ENCODE results near the gene GALNT3. TPM values are rescaled to one million over a fixed set of nuclear protein-coding genes. Genes with fewer than 3 reads are reported as not detected.

Gene GALNT3
- total and polyA plus RNA-seq, 2 of the 8 experiments (the other 6 are each of a cell fraction or from before 2014, with no cell fraction given): 3.4 to 23.6 TPM

GRCh38 chr2:165762723-165763122 is 31.3 kb downstream of the GALNT3 start (continued):
- no peak for TF ChIP-seq CBX5 (IDR thresholded peaks at IDR 0.05; ENCODE audit: low read depth, low read length)
- TF ChIP-seq ATF3 (IDR thresholded peaks at IDR 0.05; ENCODE audit: insufficient read depth, low read depth, low read length): no peak
- no peak for TF ChIP-seq ZNF274 (IDR thresholded peaks at IDR 0.05; ENCODE audit: borderline replicate concordance, extremely low read depth, low read length)
- no peak for TF ChIP-seq JUN (IDR thresholded peaks at IDR 0.05; ENCODE audit: low read depth, low read length)
- no peak for TF ChIP-seq CEBPB (IDR thresholded peaks at IDR 0.05; ENCODE audit: low read depth, low read length)
